ENCODE results near the gene MYO10.

MYO10 gene

GRCh38 chr5:16695779-16696178 is 240.3 kb downstream of the MYO10 start:
- no peak for DNase-seq

GRCh38 chr5:16693879-16694278 is 242.2 kb downstream of the MYO10 start:
- DNase-seq = no peak

GRCh38 chr5:16691731-16692130 is 244.4 kb downstream of the MYO10 start:
- DNase-seq = no peak

GRCh38 chr5:16690243-16690852 is 245.7 kb downstream of the MYO10 start:
- DNase-seq = no peak

GRCh38 chr5:16687898-16688297 is 248.2 kb downstream of the MYO10 start:
- DNase-seq = no peak

- DNase-seq = no peak
These were observed 251.0 kb downstream of the MYO10 start for GRCh38 chr5:16685069-16685468.

GRCh38 chr5:16681876-16682275 is 254.2 kb downstream of the MYO10 start:
- DNase-seq = no peak

- no peak for DNase-seq
These were observed 256.2 kb downstream of the MYO10 start for GRCh38 chr5:16679863-16680262.

- no peak for DNase-seq
These were observed 256.9 kb downstream of the MYO10 start for GRCh38 chr5:16679190-16679589.

GRCh38 chr5:16675806-16676205 is 260.3 kb downstream of the MYO10 start:
- DNase-seq = no peak

- no peak for DNase-seq
These were observed 261.3 kb downstream of the MYO10 start for GRCh38 chr5:16674750-16675149.

- DNase-seq = no peak
These were observed 262.6 kb downstream of the MYO10 start for GRCh38 chr5:16673241-16674201.

GRCh38 chr5:16671208-16671607 is 264.9 kb downstream of the MYO10 start:
- no peak for DNase-seq

GRCh38 chr5:16669776-16670175 is 266.3 kb downstream of the MYO10 start:
- DNase-seq = no peak

- no peak for DNase-seq
These were observed 267.5 kb downstream of the MYO10 start for GRCh38 chr5:16668631-16669030.

- DNase-seq = no peak
These were observed 267.9 kb downstream of the MYO10 start for GRCh38 chr5:16668194-16668593.

GRCh38 chr5:16666883-16667398 is 269.1 kb downstream of the MYO10 start:
- no peak for DNase-seq

GRCh38 chr5:16666130-16666882 is 269.8 kb downstream of the MYO10 start:
- no peak for DNase-seq

- DNase-seq = no peak
These were observed 270.5 kb downstream of the MYO10 start for GRCh38 chr5:16665601-16666000.

- no peak for DNase-seq
These were observed 271.7 kb downstream of the MYO10 start for GRCh38 chr5:16664368-16664767.

GRCh38 chr5:16663840-16664239 is 272.2 kb downstream of the MYO10 start:
- no peak for DNase-seq

- DNase-seq = no peak
These were observed 274.4 kb downstream of the MYO10 start for GRCh38 chr5:16661713-16662112.

GRCh38 chr5:16660982-16661381 is 275.1 kb downstream of the MYO10 start:
- DNase-seq = no peak
